ENCODE results near the gene ASCC3. TPM values are rescaled to one million over a fixed set of nuclear protein-coding genes. Genes with fewer than 3 reads are reported as not detected.

The ASCC3 gene
- total RNA-seq, 1 donor from 2014 or later, result 47.8 TPM

- H3K4me1 Mint-ChIP-seq, result no peaks in the 10 kb centered on the region
- CTCF ChIA-PET, result no interaction called here
- no peak overlapping the region for H3K4me3 Mint-ChIP-seq
These were observed 303.7 kb downstream of the ASCC3 start for GRCh38 chr6:100577425-100577824.

GRCh38 chr6:100575921-100576320, 305.2 kb downstream of the ASCC3 start:
- Mint-ChIP-seq H3K4me1 (no peaks in the 10 kb centered on the region), H3K9me3 (peaks cover 5% of the 10 kb centered on the region), H3K27me3 (no peaks in the 10 kb centered on the region), H3K4me3 (no peak overlapping the region), H3K36me3 (ENCODE audit: low read depth) (peaks cover 24% of the 10 kb centered on the region), H3K27ac (no peak overlapping the region)
- CTCF ChIA-PET, result no interaction called here
- no peak for ATAC-seq (ENCODE audit: low read depth)
- DNase-seq, result no peak
- POLR2A ChIA-PET, result no interaction called here
- intact Hi-C loops (cut with micrococcal nuclease), result no loop called here
- TF ChIP-seq CTCF (IDR thresholded peaks at IDR 0.05), result no peak

More at GRCh38 chr6:100577425-100577824, 303.7 kb downstream of the ASCC3 start:
- no peak for TF ChIP-seq CTCF (IDR thresholded peaks at IDR 0.05)
- intact Hi-C loops (cut with micrococcal nuclease), result no loop called here
- DNase-seq (no peak), ATAC-seq (ENCODE audit: low read depth) (no peak)
- Mint-ChIP-seq H3K9me3 (peaks cover 5% of the 10 kb centered on the region), H3K36me3 (ENCODE audit: low read depth) (peaks cover 15% of the 10 kb centered on the region), H3K27ac (no peak overlapping the region), H3K27me3 (no peaks in the 10 kb centered on the region)
- POLR2A ChIA-PET, result no interaction called here

GRCh38 chr6:100574836-100575235, 306.3 kb downstream of the ASCC3 start:
- Mint-ChIP-seq H3K4me1 (no peaks in the 10 kb centered on the region), H3K27me3 (no peaks in the 10 kb centered on the region), H3K9me3 (peaks cover 8% of the 10 kb centered on the region), H3K27ac (no peak overlapping the region), H3K4me3 (no peak overlapping the region), H3K36me3 (ENCODE audit: low read depth) (peaks cover 35% of the 10 kb centered on the region)
- no peak for ATAC-seq (ENCODE audit: low read depth)
- ChIA-PET CTCF (no interaction called here), POLR2A (no interaction called here)
- no peak for TF ChIP-seq CTCF (IDR thresholded peaks at IDR 0.05)
- no peak for DNase-seq
- intact Hi-C loops (cut with micrococcal nuclease), result no loop called here

GRCh38 chr6:100573166-100573565, 308.0 kb downstream of the ASCC3 start:
- H3K9me3 Mint-ChIP-seq, result peaks cover 3% of the 10 kb centered on the region
- DNase-seq, result no peak
- no peak for ATAC-seq (ENCODE audit: low read depth)
- CTCF ChIA-PET, result no interaction called here
- intact Hi-C loops (cut with micrococcal nuclease), result loop anchor here (2.0 kb wide), 1 partner anchor 456 kb away; no protein-coding TSS in a partner anchor
- no peaks in the 10 kb centered on the region for H3K27me3 Mint-ChIP-seq
- H3K4me3 Mint-ChIP-seq, result no peak overlapping the region
- H3K36me3 Mint-ChIP-seq (ENCODE audit: low read depth), result peaks cover 41% of the 10 kb centered on the region
- TF ChIP-seq CTCF (IDR thresholded peaks at IDR 0.05), result no peak
- H3K27ac Mint-ChIP-seq, result no peak overlapping the region
- no peaks in the 10 kb centered on the region for H3K4me1 Mint-ChIP-seq
- POLR2A ChIA-PET, result no interaction called here

- H3K36me3 Mint-ChIP-seq (ENCODE audit: low read depth), result peaks cover 40% of the 10 kb centered on the region
- POLR2A ChIA-PET, result no interaction called here
These were observed 312.9 kb downstream of the ASCC3 start for GRCh38 chr6:100568255-100568654.

More at GRCh38 chr6:100568255-100568654, 312.9 kb downstream of the ASCC3 start:
- ATAC-seq (ENCODE audit: low read depth) (no peak), DNase-seq (no peak)
- Mint-ChIP-seq H3K4me1 (no peaks in the 10 kb centered on the region), H3K9me3 (peaks cover 3% of the 10 kb centered on the region), H3K27me3 (no peaks in the 10 kb centered on the region), H3K27ac (no peak overlapping the region), H3K4me3 (no peak overlapping the region)
- intact Hi-C loops (cut with micrococcal nuclease), result no loop called here
- CTCF ChIA-PET, result no interaction called here
- no peak for TF ChIP-seq CTCF (IDR thresholded peaks at IDR 0.05)
